Pons (tissue), 1 donor: ENCODE results near the gene EFCAB7.

ENCODE experiments used
- DNase-seq: peaks from one replicate; pipeline ENCODE4 v3.0.0-alpha.2; 2016; ENCODE audit warnings: low spot score

EFCAB7 gene, protein sequence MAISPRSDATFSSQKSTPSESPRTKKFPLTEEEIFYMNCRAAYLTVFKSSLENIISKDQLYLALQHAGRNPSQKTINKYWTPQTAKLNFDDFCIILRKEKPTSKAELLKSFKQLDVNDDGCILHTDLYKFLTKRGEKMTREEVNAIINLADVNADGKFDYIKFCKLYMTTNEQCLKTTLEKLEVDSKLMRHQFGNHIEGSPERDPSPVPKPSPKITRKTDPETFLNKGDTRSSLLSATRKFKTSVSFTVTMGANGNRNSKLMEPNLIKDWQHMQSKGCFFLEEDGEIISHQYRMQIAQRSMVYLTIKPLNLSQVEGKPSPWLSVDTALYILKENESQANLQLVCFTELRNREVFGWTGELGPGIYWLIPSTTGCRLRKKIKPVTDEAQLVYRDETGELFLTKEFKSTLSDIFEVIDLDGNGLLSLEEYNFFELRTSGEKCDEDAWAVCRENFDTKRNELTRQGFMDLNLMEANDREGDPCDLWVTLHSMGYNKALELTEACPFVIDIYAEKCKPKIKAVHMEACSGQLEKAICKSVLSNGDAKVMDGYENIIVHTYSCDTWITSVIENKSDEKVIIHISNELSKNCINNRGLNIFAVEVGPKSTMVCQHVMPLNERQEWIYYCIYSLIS

DNA sequence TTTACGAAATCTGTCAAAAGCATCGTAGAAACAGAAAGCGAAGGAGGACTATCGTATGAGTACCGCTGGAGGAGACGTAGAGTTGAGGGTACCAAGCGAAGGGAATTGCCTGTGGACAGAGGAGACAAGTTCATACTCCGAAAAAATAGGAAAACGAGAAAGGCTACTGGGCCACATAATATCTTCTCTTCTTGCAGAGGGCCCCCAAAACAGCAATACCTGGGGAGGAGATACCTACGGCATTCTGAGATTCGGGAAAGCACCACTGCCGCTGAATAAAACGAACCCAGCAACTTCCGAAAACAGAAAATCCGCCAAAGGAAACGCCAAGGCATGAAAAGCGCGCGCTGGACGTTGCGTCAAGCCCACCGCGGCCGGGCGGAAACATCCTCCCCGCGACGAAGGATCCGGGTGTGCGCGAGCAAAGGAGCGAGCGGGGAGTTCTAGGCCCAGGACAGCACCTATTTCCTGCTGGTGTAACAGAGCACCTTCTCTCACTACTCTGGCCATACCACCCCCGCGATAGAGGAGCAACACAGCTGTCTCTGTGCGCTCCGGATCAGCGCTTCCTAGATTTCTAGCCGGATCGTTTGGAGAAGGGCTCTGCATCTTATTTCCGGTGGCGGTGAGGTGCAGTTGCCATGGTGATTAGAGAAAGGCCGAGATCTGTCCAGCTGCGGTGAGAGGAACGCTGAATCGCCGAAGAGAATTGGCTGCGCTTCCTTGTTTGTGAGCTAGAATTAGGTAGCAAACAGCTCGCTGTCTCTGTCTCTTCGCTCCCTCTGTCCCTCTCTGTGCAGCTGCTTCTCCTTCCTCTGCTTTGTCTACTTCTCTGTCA is at the start of gene EFCAB7, which contains the start of gene ITGB3BP:
TSS of gene EFCAB7 (plus strand) at position 635 of the 838 bp plus-strand sequence. CDS start 2,048 bp downstream, outside the sequence.
TSS of gene ITGB3BP (minus strand) at position 335 of the 838 bp plus-strand sequence. CDS start at position 243, 92 bp downstream.
- peak; percentile 94 for DNase-seq

DNA sequence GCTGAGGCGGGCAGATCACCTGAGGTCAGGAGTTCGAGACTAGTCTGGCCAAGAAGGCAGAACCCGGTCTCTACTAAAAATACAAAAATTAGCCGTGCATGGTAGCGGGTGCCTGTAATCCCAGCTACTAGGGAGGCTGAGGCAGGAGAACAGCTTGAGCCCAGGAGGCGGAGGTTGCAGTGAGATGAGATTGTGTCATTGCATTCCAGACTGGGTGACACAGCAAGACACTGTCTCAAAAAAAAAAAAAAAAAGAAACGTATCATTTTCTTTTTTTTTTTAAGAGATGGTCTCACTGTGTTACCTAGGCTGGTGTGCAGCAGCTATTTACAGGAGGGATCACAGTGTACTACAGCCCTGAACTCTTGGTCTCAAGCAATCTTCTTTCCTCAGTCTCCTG is 47.6 kb upstream of the EFCAB7 start:
- DNase-seq = no peak

DNA sequence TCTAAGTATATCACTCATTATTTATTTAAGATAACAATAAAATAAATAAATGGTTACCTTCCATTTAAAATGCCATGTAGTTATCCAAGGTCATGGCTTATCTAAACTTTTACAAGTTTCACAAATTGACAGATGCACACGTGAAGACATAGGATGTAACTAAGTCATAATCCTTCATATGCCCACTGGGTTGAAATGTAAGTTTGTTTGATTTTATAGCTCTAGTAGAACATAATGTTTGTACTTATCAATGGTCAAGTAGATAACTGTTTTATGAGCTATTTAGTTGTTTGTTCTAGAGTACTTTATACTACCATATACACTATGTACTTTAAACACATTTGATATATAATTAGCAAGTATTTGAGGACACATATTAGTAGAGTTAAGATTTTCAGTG is 43.3 kb upstream of the EFCAB7 start:
- DNase-seq = no peak

DNA sequence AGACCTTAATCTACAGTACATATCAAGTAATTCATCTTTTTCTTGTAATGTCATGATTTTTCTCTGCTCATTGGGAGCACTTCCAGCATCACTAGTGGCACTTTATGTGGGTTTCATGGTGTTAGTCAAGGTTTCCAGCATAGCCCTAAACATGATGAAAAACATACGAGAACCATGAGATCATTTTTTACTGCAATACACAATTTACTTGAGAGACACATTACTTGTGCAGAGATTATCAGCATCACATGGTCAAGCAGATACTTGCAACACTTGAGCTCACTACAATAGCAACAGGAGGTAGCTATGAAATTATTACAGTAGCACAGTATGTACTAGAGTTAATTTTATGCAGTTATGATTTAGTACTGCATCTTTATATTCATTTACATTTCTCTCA is 36.7 kb upstream of the EFCAB7 start:
- DNase-seq = no peak

DNA sequence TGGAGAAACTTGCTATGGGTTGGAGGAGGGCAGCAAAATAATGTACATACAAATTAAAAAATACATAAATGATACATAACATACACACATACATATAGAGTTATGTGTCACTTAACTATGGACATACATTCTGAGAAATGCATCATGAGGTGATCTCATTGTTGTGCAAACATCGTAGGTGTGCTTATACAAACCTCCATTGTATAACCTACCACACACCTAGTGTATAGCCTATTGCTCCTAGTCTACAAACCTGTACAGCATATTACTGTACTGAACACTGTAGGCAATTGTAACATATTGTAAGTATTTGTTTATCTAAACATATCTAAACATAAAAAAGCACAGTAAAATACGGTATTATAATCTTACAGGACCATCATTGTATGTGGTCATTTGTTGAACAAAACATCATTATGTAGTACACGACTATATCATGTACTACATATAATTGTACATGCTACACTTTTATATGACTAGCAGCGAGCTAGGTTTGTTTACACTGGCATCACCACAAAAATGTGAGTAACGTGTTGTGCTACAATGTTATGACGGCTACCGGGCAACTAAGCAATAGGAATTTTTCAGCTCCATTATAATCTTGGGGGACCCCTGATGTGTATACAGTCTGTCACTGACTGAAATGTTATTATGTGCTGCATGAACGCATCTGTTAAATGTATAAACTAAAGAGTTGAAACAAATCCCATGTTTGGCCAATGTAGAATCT is 35.8 kb upstream of the EFCAB7 start:
- no peak for DNase-seq

DNA sequence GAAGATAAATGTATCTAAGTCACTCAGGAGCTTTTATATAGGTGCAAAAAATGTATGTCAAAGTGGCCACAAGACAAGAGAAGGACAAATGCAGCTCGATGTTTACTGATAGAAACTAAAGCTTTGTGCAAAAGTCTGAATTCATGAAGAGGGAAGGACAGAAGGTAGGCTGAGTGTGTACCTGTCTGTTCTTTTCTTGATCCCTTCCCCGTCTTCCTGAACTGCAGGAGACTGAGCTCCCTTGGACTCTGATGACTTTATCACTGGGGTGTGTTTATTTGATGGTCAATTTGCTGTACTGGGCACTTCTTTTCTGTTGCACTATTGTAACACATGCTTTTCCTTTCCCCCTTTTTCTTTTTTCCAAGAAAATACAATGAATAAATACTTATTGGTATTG is 25.7 kb upstream of the EFCAB7 start:
- DNase-seq = no peak

DNA sequence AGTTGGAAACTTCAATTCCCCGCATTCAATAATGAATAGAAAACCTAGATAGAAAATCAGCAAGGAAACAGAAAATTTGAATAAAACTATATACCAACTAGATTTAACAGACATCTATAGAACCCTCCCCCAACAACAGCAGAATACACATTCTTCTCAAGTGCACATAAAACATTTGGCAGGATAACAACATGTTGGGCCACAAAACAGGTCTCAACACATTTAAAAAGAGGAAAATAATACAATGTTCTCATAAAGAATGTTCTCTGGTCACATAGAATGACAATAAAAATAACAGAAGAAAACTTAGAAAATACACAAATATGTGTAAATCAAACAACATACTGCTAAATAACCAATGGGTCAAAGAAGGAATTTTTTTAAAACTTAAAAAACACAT is 25.2 kb upstream of the EFCAB7 start:
- DNase-seq = no peak

DNA sequence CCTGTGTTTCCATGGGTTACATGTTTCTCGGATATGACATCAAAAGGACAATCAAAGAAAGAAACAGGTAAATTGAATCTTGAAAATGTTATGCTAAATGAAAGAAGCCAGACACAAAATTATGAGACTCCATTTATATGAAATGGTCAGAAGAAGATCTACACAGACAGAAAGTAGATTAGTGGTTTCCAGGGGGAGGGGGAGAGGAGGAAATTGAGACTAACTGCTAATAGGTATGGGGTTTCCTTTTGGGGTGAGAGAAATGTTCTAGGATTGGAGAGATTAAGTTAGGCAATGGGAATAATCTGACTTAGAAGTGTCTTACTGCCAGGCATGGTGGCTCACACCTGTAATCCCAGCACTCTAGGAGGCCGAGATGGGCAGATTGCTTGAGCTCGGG is 22.1 kb upstream of the EFCAB7 start:
- DNase-seq = no peak

DNA sequence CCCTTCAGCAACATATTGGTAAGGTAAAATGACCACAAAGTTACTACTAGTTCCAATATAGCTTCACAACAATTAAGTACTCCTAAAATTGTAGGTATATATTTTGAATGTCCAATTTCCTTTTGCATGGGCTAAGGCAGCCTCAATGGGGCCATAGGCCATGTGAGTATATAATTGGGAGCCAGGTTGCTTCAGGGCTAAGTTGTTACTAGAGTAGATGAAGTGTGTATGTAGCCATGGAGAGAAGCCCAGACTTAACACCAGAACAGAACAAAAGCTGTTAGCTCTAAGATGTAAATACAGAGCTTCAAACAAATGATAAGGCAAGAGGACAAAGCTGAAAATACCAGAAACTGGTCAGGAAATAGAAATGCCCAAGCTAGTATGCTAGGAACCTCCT is 16.5 kb upstream of the EFCAB7 start:
- DNase-seq = no peak

DNA sequence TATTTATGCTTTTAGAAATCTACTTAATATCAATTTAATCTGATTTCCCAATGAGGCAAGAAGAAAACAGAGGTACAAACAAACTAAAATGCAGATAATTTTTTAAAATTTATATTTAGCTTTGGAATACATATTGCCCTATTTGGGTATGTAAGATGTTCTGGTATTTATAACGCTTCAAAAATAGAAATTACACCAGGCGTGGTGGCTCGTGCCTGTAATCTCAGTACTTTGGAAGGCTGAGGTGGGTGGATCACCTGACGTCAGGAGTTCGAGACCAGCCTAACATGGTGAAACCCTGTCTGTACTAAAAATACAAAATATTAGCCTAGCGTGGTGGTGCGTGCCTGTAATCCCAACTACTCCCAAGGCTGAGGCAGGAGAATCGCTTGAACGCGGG is 13.6 kb upstream of the EFCAB7 start:
- no peak for DNase-seq

DNA sequence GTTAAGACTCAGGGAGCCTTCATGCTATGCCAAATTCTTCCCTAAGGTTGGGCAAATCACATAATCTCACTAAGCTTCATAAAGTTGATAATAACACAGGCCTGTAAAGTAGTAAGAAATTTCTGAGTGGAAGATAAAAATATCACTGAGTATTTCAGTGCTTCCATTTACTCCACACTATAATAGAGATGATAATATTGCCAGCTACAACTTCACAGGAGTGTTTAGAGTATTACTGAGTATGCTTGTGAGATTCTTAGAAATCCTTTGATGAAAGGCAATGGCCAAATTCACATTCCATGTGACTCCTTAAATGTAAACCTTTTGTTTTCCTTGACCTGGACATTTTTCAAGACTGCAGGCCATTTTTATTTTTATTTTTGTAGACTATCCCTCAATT is 10.7 kb upstream of the EFCAB7 start:
- no peak for DNase-seq

DNA sequence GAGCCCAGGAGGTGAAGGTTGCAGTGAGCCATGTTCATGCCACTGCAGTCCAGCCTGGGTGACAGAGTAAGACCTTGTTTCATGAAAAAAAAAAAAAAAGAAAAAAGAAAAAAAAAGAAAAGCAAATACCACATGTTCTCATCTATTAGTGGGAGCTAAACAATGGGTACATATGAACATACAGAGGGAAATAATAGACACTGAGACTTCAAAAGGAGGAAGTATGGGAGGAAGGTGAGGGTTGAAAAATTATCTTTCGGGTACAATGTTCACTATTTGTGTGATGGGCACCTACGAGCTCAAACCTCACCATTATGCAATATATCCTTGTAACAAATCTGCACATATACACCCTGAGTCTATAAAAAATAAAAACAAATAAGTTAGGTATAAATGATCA is 6.7 kb upstream of the EFCAB7 start:
- no peak for DNase-seq

DNA sequence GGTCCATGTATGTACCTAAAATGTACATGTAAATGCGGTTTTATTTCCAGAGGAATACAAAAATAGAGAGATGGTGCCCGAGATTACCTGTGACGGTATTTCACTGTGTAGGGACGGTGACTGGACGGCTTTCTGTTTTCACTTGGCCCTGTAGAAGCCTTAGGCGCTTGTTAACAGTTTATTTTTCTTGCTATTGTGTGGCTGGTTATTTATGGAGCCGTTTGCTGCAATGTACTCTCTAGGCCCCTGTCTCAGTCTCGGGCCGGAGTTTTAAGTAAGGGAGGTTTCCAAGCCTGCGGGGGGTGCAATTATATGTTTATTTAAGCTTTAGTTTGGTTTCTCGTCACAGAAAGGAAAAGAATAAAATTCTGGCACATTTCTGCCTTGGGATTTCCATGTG is 413 bp downstream of the EFCAB7 start:
- DNase-seq = no peak

DNA sequence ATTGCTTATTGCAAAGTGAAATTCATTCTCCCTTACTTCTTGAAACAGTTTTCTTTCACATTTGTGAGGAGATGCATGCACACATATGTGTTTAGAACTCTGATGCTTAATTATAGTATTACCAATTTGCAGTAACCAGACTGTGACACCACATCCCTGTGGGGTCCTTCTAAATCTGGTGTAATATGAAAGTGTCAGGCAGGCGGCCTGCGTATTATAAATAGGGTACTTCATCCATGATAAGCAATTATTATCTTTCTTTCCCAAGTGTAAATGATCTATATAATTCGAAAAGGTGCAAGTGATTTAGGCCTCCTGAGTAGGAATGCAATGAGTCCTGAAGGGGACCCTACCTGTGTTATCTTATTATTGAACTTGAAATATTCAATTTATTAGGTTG is 876 bp downstream of the EFCAB7 start:
- DNase-seq = peak; percentile 12

DNA sequence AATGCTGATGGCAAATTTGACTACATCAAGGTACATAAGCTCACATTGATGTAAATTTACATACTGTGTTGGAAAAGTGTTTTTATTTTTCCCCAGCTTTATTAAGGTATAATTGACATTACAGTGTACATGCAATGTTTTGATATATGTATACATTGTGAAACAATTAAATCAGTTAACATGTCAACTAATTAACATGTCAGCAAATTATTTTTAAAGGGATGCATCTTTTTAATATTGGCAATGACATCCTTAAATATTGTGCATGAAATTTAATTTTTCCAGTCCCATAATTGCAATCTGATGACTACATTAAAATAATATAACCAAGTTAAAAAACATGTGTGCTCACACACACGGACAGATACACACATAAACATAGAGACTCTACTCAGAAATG is 9.4 kb downstream of the EFCAB7 start:
- DNase-seq = no peak

DNA sequence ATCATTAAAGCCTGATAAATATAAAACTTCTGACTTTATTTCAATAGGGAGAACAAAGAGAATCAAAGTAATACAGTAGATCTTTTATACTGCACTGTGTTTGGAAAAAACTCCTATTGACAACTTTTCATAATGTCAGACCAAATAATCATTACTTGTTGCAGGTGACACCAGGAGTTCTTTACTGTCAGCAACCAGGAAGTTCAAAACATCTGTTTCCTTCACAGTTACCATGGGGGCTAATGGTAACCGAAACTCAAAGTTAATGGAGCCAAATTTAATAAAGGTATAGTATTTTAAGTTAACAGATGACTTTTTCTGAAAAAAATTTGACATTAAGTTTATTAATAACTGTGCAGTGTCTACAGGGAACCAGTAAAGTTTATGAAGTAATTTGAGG is 10.6 kb downstream of the EFCAB7 start:
- DNase-seq = no peak

DNA sequence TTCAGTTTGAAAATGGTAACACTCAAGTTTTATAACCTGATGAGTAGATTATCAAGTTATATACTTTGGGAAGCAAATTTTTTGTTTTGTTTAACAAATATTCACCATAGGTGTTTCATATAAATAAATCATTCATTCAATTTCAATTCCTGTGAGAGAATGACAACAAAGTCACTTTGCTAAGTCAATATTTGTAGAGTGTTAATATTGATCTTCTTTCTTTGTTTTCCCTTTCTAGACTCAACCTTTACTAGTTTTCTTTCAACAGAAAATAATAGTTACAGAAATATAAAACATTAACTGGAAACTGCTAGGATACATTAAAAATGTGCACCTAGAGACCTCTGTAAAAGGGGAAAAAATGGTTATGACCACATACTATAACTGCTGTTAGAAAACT is 11.1 kb downstream of the EFCAB7 start:
- no peak for DNase-seq

DNA sequence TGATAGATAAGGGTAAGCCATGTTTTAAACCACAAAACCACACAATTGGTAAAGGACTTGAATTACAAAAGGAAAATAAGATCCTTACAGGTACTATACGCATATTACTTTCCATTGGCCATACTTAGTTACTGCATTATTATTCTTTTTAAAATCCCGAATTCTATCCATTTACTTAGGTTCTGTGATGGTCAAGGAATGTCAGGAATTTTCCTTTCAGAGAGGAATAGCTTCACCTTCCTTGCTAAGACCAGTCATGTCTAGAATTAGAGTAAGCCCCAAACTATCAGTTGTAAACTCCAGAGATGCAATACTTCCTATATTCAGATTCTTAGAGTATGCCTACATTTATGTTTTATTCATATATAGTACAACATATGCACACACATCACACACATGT is 13.7 kb downstream of the EFCAB7 start:
- no peak for DNase-seq

DNA sequence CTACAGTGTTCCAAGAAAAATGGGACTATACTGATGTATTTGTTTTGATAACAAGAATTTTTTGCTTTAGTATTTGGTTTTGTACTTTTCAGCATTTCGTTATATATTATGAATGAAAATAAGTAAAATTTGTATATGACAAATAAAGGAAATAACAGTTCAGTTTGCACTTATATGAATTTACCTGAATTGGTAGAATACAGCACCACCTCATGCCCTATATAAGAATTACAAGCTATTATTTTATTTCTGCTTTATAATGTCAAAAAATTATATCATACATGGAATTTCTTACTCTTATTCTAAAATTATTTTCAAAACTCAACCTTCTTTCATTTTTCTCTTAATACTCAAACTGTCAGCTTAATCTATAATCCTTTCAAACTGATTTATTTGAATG is 14.6 kb downstream of the EFCAB7 start:
- no peak for DNase-seq

DNA sequence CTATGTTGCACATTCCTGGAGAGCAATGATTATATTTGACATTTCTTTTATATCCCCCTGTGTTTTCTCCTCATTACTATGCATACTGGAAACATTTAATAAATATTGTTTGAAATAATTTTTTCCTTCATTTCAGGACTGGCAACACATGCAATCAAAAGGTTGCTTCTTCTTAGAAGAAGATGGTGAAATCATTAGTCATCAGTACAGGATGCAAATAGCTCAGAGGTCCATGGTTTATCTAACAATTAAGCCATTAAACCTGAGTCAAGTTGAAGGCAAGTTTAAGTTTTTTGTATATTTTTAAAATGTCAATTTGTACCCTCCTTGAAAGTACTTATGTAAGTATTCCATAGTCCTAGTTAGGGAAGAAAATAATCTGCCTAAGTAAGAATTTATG is 22.5 kb downstream of the EFCAB7 start:
- DNase-seq = no peak

DNA sequence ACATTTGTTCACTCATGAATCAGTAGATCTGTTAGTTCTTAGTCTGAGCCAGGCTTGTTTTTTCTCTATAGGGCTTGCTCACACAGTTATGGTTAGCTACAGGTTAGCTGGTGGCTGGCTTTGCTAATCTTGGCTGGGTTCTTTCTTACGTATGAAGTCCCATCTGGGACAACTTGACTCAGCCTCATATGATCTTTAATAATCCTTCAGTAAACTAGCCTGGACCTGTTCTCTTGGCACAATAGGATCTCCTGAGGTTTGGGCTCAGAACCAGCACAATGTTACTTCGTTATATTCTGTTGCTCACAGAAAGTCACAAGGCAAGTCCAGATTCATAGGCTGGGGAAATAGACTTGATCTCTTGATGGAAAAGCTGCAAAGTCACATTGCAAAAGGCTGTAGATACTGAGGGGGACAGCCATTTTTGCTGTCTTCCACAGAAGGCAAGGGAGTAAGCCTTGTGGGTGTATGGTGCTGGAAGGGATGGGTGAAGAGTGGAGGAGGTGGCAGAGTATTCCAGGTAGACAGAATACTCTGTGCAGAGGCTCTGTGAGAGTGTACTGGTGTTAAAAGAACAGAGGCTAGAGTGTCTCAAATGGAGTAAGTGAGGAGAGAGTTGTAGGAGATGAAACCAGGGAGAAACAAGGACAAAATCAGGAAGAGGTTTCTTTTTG is 24.4 kb downstream of the EFCAB7 start:
- no peak for DNase-seq

DNA sequence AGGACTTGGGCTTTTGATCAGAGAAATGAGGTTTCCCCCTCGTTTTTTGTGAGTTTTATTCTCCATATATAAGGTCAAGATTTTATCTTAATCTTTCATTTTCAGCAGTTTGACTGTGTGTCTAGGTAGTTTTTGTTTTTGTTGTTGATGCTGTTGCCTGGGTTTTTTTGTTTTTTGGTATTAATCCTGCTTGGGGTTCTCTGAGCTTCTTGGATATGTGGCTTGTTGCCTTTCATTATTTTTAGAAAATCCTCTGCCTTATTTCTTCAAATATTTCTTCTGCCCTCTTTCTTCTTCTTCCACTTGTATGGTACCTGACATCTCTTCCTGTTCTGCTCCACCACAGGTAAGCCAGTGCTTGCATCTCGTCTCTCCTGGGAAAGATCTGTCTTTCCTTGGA is 25.0 kb downstream of the EFCAB7 start:
- DNase-seq = no peak
